ENCODE results near the gene TFDP2.
"Not testable (repeated sequence)": the region's sequence is repeated elsewhere in the genome, so short reads cannot be mapped to it uniquely, and the experiment has no call there.

TFDP2 gene

DNA sequence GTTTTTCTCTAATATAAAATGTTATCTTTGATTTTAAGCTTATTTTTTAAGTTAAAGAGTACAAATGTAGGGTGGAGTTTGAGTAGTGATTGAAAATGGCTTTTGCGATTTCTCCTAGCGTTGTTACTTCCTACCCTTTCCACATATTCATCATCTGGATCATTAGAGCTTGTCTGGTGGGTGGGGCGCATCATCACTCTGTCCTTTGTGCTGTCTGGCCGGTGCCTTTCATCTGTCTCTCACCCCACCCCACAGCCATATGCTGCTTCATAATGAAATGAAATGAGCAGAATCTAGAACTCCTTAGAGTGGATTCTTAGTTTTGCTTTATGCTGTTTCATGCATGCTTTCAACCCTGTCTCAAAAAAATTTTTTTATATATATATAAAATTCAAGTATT lies 228.6 kb downstream of the TFDP2 start:
- no peak for DNase-seq

DNA sequence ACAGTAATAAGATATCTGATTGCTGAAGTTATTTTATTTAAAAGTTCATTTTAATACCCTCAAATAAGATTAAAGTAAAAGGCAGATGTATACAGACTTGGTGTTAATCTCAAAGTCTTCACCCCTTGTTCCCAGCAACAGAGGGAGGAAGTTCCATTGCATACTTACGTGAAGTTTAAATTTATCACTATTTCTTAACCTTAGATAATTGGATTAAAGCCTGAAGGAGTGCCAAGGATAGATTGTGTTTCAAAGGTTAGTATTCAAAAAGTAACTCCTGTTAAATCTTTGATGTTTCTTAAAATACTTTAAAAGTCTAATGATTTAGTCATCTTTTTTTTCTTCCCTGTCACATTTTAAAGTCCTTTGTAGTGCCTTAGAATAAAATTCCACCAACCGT lies 233.6 kb downstream of the TFDP2 start:
- DNase-seq = no peak

DNA sequence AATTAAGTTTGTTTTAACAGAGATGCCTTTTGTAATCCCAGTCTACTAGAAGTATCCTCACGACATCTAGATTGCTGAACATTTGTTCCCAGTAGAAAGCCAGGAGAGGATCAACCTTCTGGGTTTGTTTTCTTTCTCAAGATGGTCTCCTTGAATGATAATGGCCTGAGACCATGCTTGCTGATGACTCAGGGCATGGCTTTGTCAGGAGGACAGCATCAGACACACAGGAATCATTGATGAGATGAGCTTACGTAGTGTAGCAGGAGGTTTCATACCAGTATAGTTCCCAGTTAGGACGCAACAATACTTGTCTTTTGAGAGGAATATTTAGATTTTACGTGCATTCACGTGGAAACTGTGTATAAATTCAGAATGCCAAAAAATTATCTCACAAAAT lies 234.3 kb downstream of the TFDP2 start:
- DNase-seq = no peak

DNA sequence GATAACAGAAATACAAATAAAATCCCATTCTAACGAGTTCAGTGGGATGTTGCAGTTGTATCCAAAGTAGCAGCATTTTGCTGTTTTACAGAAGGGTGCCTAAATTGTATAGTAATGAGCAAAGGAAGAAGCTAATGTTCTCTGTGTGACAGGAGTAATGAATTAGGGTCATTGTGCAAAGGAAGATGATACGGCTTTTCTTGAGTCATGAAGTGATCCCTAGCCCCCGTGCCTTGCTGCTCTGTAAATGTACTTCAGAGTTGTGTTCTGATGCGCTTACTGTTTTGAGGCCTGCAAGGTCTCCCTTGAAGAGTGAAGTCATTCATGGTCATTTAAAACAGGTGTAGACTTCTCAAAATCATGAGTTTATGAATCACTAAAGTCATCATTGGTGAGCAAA lies 235.0 kb downstream of the TFDP2 start:
- no peak for DNase-seq

DNA sequence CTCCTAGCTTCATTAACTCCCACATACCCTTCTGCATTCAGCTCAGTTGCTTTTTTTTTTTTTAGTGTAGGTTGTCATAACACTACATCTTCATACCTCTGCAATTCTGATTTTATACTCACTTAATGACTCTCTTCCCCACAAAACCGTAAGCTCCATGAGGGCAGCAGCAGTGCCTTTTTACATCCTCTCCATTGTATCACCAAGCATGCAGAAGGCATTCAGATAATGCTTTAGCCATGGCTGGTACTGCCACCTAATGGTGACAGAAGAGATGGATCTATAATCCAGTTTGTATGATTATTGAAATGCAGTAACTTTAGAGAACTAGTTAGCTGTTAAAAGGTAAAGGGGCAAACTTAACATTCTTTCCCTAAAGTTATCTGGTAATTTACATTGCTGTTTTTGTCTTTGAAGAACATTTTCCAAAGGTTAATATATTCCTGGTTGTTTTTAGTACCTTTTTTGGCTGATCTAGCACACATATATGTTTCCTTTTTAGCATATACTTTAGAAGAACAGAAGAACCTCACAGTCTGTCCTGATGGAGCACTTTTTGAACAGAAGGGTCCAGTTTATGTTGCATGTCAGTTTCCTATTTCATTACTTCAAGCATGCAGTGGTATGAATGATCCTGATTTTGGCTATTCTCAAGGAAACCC lies 236.1 kb downstream of the TFDP2 start:
- peak; percentile 33 to 75 for DNase-seq

DNA sequence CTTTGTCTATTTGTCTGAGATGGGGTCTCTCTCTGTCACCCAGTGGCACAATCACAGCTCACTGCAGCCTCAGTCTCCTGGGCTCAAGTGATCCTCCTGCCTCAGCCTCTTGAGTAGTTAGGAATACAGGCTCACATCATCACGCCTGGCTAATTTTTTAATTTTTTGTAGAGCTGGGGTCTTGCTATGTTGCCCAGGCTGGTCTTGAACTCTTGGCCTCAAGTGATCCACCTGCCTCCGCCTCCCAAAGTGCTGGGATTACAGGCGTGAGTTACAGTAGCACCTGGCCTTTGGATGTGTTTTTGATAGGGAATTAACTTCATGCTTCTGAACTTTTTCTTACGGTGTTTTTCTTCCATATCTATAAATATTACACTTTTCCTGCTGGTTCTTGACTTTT lies 239.4 kb downstream of the TFDP2 start:
- not testable (repeated sequence) for DNase-seq

DNA sequence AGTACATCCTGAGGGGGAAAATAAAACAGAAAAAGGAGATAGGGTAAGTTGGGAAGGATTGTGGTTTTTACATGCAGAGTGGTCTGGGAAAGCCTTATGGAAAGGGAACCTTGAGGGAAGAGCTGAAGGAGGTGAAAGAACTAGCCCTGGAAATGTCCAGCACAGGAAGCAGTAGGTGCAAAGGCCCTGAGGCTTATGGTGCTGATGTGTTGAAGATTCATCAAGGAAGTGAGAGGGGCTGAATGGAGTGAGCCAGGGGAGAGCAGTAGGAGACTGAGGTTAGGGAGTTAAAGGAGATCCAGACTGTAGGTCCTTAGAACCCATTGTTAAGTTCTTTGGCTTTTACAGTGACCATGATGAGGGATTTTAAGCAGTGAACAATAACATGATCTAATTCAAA lies 239.9 kb downstream of the TFDP2 start:
- no peak for DNase-seq

DNA sequence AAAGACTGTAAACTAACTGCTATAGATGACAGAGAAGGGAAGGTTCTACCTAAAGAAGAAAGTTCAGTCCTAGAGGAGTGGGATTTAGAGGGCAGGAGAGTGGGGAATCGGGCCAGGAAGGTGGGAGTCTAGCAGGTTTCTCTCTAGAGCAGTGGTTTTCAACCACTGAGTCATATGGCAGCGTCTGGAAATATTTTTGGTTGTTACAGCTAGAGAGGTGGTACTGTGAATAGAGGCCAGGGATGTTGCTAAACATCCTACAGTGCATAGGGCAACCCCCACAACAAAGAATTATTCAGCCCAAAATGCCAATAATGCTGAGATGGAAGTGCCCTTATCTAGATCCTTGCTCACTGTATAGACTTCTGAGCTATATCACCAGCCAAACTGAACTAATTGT lies 244.2 kb downstream of the TFDP2 start:
- no peak for DNase-seq

DNA sequence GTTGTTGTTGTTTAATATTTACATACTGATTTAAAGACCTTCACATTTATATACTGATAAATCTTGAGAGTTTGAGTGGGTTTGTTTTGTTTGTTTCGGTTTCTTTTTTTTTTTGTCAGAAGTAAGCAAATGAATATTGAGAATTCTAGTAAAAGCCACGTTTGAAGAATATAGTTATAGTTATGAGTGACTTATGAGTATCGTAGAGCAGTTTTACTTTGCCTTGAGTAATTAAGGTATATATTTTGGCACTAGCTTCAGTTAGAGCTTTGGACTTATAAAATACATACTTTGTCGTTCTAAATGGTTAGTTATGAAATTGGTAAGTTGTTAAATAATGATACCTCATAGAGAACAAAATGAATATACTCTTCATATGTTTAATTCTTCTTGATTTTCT lies 245.1 kb downstream of the TFDP2 start:
- no peak for DNase-seq

DNA sequence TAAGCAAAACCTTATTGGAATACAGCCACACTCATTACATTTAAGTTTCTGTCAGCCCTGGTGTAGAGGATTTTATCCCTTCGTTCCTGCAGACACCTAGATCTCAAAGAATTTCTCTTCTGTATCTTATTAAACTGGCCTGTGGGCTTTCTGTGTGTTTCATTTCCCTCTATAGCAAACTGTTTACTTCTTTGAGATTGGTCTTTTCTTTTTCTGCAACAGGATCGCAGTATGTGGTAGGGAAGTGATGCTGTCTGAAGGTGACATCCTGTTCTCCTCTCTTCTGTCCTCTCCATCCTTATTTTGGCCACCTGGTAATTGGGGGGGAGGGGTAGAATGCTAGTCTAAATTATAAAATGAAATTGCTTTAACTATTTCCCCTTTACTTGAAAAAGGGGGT lies 247.4 kb downstream of the TFDP2 start:
- DNase-seq = no peak

DNA sequence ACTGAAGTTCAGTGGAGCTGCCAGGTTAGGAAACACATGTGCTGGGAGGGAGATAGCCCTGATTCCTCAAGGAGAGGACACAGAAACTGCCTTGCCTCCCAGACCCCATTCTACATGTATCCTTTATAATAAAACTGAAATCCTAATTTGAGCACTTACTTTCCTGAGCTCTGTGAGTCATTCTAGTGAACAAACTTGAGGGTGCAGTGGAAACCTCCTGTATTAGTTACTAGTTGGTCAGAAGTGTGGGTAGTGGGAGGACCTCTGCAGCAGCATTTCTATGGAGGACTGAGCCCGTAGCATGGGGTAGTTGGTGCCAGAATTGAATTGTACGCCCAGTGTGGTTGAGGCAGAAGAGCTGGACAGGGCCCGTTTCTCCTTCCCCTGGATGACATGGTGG lies 249.0 kb downstream of the TFDP2 start:
- no peak for DNase-seq

DNA sequence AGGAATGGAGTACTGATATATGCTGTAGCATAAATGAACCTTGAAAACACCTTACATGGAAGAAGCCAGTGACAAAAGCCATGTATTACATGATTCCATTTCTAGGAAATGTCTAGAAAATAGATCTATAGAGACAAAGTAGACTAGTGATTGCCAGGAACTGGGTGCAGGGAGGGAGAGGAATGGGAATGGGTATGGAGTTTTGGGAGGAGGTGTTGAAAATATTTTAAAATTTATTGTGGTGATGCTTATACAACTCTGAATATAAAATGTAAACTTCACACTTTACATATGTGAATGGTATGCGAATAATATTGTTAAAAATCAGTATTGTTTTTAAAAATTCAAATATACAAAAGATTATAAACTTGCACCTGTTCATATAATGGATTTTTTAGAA lies 250.4 kb downstream of the TFDP2 start:
- no peak for DNase-seq

DNA sequence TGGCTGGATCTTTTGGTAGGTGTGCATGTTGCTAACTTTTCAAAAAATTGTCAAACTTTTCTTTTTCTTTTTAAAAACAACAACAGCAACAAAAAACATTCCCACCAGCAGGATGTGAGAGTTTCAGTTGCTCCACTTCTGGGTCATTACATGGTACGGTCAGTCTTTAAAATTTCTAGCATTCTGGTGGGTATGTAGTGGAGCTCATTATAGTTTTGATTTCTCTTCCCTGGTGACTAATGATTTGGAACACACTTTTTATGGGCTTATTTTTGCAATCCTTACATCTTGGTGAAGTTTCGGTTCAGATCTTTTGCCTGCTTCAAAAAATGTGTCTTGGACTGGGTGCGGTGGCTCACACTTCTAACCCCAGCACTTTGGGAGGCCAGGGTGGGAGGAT lies 253.6 kb downstream of the TFDP2 start:
- DNase-seq = no peak

DNA sequence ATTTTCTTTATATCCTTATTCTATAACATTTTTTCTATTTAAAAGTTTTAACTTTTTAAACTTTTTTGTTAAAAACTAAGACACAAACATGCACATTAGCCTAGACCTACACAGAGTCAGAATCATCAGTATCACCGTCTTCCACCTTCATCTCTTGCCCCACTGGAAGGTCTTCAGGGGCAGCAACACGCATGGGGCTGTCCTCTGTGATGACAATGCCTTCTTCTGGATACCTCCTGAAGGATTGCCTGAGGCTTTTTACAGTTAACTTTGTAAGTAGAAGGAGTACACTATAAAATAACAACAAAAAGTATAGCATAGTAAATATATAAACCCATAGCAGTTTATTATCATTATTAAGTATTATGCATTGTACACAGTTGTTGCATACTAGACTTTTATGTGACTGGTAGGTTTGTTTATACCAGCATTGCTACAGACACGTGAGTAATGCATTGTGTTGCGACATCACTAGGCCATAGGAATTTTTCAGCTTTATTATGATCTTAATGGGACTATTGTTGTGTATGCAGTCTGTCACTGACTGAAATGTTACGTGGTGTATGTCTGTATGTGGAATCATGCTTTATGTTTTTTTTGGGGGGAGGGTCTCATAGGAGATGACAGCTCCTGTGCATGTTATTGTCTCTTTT lies 254.7 kb downstream of the TFDP2 start:
- DNase-seq = no peak

All from NCI-H526 (cell line).